Fibroblast of mammary gland (primary cell): ENCODE results near the gene NMT1.
"Not testable (repeated sequence)": the region's sequence is repeated elsewhere in the genome, so short reads cannot be mapped to it uniquely, and the experiment has no call there.

Experiments
- DNase-seq: peaks from one replicate; pipeline ENCODE4 v3.0.0-alpha.2; 2010; ENCODE audit warnings: low read depth
- H3K4me3 ChIP-seq: 2 replicates; pipeline ENCODE4 v1.5.1; 2011; ENCODE audit warnings: low read depth, mild to moderate bottlenecking, low read length, moderate library complexity; ENCODE audit not compliant: control insufficient read depth
- CTCF ChIP-seq: conservative IDR thresholded peaks from 2 replicates; pipeline ENCODE4 v1.5.1; 2011; ENCODE audit warnings: low read depth, low read length, inconsistent platforms; ENCODE audit not compliant: control insufficient read depth, insufficient read depth

NMT1 gene

GRCh38 chr17:45048795-45049563, 12.1 kb upstream of the NMT1 start:
- TF ChIP-seq CTCF = peak; percentile 19
- no peak overlapping the region for H3K4me3 ChIP-seq
- DNase-seq = no peak

- DNase-seq = peak; percentile 30
- no peak for TF ChIP-seq CTCF
- peak overlapping the region; percentile 75 for H3K4me3 ChIP-seq
These were observed 10.5 kb upstream of the NMT1 start for GRCh38 chr17:45050481-45051059.

- H3K4me3 ChIP-seq = peak within 1 kb of the TSS; percentile 75
- peak; percentile 91 for DNase-seq
- no peak for TF ChIP-seq CTCF
These were observed 9.9 kb upstream of the NMT1 start, which contains the start of gene DCAKD for GRCh38 chr17:45051060-45051719. DCAKD (minus strand) TSS chr17:45051632; CDS start chr17:45034885, 16,747 bp downstream.

GRCh38 chr17:45051720-45052051, 9.4 kb upstream of the NMT1 start:
- H3K4me3 ChIP-seq, DNase-seq: not testable (repeated sequence)

- peak overlapping the region; percentile 66 for H3K4me3 ChIP-seq
- no peak for TF ChIP-seq CTCF
- peak; percentile 51 for DNase-seq
These were observed 8.9 kb upstream of the NMT1 start for GRCh38 chr17:45052052-45052772.

- TF ChIP-seq CTCF = no peak
- H3K4me3 ChIP-seq = peak overlapping the region; percentile 100
- DNase-seq = no peak
These were observed 728 bp upstream of the NMT1 start for GRCh38 chr17:45060382-45060796.

GRCh38 chr17:45061606-45062205, 589 bp downstream of the NMT1 start:
- no peak for TF ChIP-seq CTCF
- peak overlapping the region; percentile 100 for H3K4me3 ChIP-seq
- no peak for DNase-seq
